WTC11 (cell line): ENCODE measurements around the gene TMEM40.

Experiments
- ZNF671 ChIP-seq: fragments of 250-450 bp; sonication (Bioruptor Pico); IDR thresholded peaks from 2 replicates; pipeline ENCODE4 v1.8.0; 2021; ENCODE audit warnings: mild to moderate bottlenecking
- TF ChIP-seq, protein P1 (sequence below): sonication (generic); formaldehyde crosslinking; conservative IDR thresholded peaks from 2 replicates; pipeline ENCODE4 v1.8.1; 2022; ENCODE audit warnings: mild to moderate bottlenecking, missing genetic modification reagents
- TF ChIP-seq, protein P2 (sequence below): sonication (generic); formaldehyde crosslinking; IDR thresholded peaks from 2 replicates; pipeline ENCODE4 v1.8.1; 2023; ENCODE audit warnings: mild to moderate bottlenecking, missing genetic modification reagents, moderate library complexity

DNA sequence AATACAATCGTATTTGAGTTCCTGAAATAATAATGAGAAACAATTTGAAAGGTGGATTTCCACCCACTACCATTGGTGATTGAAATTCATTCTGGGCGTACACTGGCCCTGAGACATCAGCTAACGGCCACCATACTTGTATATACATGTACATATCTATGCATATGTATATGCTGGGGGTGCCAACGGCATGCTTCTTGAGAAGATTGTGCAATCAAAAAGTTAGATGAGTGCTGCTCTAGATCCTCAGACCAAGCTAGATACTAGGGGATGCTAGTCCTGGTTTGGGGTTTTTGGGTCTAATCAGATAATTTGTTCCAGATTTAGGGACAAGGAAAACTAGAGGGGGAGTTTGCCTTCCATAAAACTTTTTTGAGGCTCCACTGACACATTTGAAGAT lies 2.9 kb downstream of the TMEM40 start:
- TF ChIP-seq, protein P1, sequence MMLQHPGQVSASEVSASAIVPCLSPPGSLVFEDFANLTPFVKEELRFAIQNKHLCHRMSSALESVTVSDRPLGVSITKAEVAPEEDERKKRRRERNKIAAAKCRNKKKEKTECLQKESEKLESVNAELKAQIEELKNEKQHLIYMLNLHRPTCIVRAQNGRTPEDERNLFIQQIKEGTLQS (CRISPR knock-in tag) = no peak
- TF ChIP-seq ZNF671 (CRISPR knock-in tag) = no peak
- TF ChIP-seq, protein P2, sequence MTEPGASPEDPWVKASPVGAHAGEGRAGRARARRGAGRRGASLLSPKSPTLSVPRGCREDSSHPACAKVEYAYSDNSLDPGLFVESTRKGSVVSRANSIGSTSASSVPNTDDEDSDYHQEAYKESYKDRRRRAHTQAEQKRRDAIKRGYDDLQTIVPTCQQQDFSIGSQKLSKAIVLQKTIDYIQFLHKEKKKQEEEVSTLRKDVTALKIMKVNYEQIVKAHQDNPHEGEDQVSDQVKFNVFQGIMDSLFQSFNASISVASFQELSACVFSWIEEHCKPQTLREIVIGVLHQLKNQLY (CRISPR knock-in tag) = no peak
